ENCODE measurements around the gene PRDM16. TPM values are rescaled to one million over a fixed set of nuclear protein-coding genes. Genes with fewer than 3 reads are reported as not detected.

Gene PRDM16
- total RNA-seq, 2 donors from 2014 or later: 0.79 to 6.1 TPM

DNA sequence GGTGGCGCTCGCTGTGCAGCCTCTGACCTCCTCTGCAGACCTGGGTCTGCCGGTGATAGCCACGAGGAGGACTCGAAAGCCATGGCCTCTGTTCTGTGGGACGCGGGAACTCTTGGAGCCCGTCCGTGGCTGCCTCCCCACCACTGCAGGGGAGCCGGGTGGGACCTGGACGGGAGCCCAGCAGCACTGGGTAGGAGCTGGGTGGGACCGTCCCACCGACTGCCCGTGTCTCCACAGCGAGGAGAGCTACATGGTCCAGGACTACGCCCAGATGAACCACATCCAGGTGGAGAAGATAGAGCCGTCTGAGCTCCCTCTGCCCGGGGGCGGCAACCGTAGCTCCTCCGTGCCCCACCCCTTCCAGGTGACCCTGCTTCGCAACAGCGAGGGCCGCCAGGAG is 409.2 kb downstream of the PRDM16 start:
- Histone ChIP-seq H3K36me3 (no peaks in the 10 kb centered on the region), H3K9ac (ENCODE audit: low read depth in 2 of 2, low read length in 2 of 2) (no peak overlapping the region), H3K27ac (no peak overlapping the region), H3K9me3 (no peaks in the 10 kb centered on the region), H3K4me3 (no peak overlapping the region), H3K27me3 (no peaks in the 10 kb centered on the region), H3K4me1 (no peaks in the 10 kb centered on the region)
- no peak for DNase-seq
- TF ChIP-seq, protein P1, sequence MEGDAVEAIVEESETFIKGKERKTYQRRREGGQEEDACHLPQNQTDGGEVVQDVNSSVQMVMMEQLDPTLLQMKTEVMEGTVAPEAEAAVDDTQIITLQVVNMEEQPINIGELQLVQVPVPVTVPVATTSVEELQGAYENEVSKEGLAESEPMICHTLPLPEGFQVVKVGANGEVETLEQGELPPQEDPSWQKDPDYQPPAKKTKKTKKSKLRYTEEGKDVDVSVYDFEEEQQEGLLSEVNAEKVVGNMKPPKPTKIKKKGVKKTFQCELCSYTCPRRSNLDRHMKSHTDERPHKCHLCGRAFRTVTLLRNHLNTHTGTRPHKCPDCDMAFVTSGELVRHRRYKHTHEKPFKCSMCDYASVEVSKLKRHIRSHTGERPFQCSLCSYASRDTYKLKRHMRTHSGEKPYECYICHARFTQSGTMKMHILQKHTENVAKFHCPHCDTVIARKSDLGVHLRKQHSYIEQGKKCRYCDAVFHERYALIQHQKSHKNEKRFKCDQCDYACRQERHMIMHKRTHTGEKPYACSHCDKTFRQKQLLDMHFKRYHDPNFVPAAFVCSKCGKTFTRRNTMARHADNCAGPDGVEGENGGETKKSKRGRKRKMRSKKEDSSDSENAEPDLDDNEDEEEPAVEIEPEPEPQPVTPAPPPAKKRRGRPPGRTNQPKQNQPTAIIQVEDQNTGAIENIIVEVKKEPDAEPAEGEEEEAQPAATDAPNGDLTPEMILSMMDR (IDR thresholded peaks at IDR 0.05): no peak
- intact Hi-C loops (cut with DNase I): no loop called here

DNA sequence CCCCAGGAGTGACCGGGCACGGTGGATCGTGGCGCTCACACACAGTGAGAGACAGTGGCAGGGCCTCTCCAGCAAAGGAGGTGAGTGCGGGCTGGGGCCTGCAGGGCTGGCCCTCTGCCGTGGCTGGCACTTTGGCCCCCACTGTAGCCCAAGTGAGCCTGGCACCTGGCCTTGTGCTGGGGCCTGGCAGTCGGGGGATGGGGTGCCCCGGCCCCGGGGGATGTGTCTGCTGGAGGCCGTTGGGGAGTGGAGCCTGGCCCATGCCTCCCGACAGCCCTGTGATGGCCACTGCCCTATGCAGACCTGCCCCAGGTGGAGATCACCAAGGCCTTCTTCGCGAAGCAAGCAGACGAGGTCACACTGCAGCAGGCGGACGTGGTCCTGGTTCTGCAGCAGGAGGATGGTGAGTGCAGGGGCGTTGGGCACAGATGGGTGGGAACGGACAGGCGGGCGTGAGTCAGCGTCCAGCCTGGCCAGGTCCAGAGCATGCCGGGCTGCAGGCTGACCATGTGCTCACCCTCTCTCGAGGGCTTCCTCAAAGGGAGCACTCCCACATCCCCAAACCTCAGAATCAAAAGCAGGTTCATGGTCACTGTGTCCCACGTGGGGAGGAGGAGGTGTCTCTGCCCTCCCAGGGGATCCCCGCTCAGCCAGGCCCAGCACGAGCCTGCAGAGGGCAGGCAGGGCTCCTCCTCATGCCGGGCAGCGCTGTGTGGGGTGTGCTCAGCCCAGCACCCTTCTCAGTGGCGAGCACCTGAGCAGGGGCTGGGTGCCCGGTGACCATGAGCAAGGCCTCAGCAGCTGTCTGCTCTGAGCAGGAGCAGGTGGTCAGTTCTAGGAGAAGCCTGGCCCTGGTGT is 410.7 kb downstream of the PRDM16 start:
- Histone ChIP-seq H3K27me3 (no peaks in the 10 kb centered on the region), H3K36me3 (no peaks in the 10 kb centered on the region), H3K4me1 (no peaks in the 10 kb centered on the region), H3K9ac (ENCODE audit: low read depth in 2 of 2, low read length in 2 of 2) (no peak overlapping the region), H3K9me3 (no peaks in the 10 kb centered on the region), H3K27ac (peak overlapping the region; percentile 44), H3K4me3 (no peak overlapping the region)
- no peak for DNase-seq
- TF ChIP-seq, protein P1 (IDR thresholded peaks at IDR 0.05): no peak
- intact Hi-C loops (cut with DNase I): no loop called here

DNA sequence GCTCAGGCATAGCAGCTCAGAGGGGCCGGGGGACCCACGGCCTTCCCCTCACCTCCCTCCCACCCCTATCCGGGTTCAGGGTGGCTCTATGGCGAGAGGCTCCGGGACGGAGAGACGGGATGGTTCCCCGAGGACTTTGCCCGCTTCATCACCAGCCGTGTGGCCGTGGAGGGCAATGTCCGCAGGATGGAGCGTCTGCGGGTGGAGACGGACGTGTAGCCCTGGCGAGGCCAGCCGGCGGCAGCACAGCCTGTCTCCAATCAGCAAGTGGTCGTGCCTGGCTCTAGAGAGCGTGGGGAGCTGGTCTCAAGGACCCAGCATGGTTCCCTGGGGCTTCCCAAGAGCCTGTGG is 411.3 kb downstream of the PRDM16 start:
- Histone ChIP-seq H3K4me3 (no peak overlapping the region), H3K4me1 (no peaks in the 10 kb centered on the region), H3K9me3 (no peaks in the 10 kb centered on the region), H3K27ac (peak overlapping the region; percentile 44), H3K27me3 (no peaks in the 10 kb centered on the region), H3K9ac (ENCODE audit: low read depth in 2 of 2, low read length in 2 of 2) (no peak overlapping the region), H3K36me3 (no peaks in the 10 kb centered on the region)
- TF ChIP-seq, protein P1 (IDR thresholded peaks at IDR 0.05): no peak
- intact Hi-C loops (cut with DNase I): no loop called here
- peak; percentile 56 for DNase-seq

DNA sequence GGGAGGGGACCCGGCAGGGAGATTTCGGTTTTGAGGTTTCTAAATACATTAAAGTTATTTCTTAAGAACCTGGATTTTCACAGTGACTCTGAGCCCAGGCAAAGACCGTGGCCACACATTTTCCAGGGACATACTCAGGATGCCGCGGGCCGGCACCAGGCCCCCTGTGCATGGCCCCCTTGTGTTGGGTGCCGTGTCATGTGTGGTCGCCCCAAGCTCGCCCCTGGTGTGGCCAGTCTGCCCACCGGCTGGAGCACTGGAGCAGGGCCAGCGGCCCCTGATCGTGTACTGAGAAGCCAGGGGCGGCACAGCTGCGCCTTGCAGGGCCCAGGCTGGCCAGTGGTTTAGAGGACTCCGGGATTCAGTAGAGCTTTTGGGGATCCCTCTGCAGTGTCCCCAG is 412.0 kb downstream of the PRDM16 start:
- no peak for DNase-seq
- H3K9me3 ChIP-seq: no peaks in the 10 kb centered on the region
- no peaks in the 10 kb centered on the region for H3K4me1 ChIP-seq
- H3K9ac ChIP-seq (ENCODE audit: low read depth in 2 of 2, low read length in 2 of 2): no peak overlapping the region
- no peaks in the 10 kb centered on the region for H3K36me3 ChIP-seq
- no peaks in the 10 kb centered on the region for H3K27me3 ChIP-seq
- H3K4me3 ChIP-seq: no peak overlapping the region
- H3K27ac ChIP-seq: no peak overlapping the region
- intact Hi-C loops (cut with DNase I): no loop called here
- TF ChIP-seq, protein P1 (IDR thresholded peaks at IDR 0.05): no peak

DNA sequence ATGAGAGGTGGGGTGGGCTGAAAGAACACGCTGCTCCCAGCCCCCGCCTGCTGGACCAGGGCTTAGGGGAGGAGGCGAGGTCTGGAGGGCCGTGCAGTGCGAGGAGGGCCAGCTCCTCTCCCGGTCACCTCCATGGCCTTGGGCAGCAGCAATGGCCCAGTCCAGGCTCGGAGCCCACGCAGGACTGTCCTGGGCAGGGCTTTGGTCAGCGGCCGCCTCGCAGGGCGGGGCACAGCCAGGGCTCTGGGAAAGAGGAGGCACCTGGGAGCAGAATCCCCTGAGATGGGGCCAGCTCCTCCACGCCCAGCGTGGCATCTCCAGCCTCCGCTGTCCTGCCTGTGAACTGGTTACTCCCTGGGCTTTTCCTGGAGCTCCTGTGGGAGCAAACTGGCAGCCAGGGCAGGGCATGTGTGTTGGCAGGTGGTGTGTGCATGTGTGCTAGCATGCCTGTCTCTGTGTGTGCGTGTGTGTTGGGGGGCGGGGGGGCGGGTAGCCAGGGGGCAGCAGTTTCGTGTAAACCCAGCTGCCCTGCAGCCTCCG is 412.9 kb downstream of the PRDM16 start:
- H3K9ac ChIP-seq (ENCODE audit: low read depth in 2 of 2, low read length in 2 of 2): peak overlapping the region in 1 of 2 donors; percentile 24
- no peaks in the 10 kb centered on the region for H3K9me3 ChIP-seq
- intact Hi-C loops (cut with DNase I): no loop called here
- H3K27me3 ChIP-seq: no peaks in the 10 kb centered on the region
- H3K27ac ChIP-seq: no peak overlapping the region
- DNase-seq: no peak
- TF ChIP-seq, protein P1 (IDR thresholded peaks at IDR 0.05): no peak
- no peak overlapping the region for H3K4me3 ChIP-seq
- no peaks in the 10 kb centered on the region for H3K36me3 ChIP-seq
- no peaks in the 10 kb centered on the region for H3K4me1 ChIP-seq

All from colonic mucosa (tissue), 4 donors.